Ovary (tissue), 3 donors: ENCODE data around the gene OR10V1.

ENCODE experiments used
- CTCF ChIP-seq, 3 donors: fragments of 450-650 bp in 2 of 3; fragments of 200-600 bp in 1 of 3; IDR thresholded peaks; one replicate each; pipeline versions ENCODE4 v1.5.1 to v1.8.0; 2016 to 2022; ENCODE audit warnings: antibody characterized with exemption in 3 of 3, mild to moderate bottlenecking in 1 of 3
- EP300 ChIP-seq: sonication (generic); formaldehyde crosslinking; IDR thresholded peaks from one replicate; pipeline ENCODE4 v1.6.1; 2017; ENCODE audit warnings: antibody characterized with exemption
- POLR2A ChIP-seq: fragments of 450-650 bp; IDR thresholded peaks from one replicate; pipeline ENCODE4 v1.6.1; 2017; ENCODE audit warnings: antibody characterized with exemption, mild to moderate bottlenecking, moderate library complexity
- donor health status: DM: no; HTN: no; CAD: no.

DNA sequence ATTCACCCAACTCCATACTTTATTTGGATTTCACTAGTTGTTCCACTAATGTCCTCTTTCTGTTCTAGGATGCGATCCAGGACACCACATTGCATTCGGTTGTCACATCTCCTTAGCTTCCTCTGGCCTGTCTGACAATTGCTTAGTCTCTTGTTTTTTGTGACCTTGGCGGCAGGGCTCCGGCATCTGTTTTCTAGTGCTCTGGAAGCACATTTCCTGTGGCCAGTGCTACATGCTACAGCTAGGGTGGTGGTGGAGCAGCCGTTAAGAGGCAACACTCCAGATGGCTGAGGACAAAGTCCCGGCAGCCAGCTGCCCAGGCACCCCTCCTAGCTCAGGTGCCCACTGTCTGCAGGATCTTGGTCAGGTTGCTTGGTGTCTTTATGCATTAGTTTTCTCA is 48.3 kb upstream of the OR10V1 start:
- TF ChIP-seq POLR2A (no peak), CTCF (IDR thresholded peaks at IDR 0.05) (no peak), EP300 (no peak)
